Activated naive CD8-positive, alpha-beta T cell treated with anti-CD3 and anti-CD28 coated beads for 36 hours (primary cell): ENCODE data around the gene GUCY1B1. TPM values are rescaled to one million over a fixed set of nuclear protein-coding genes. Genes with fewer than 3 reads are reported as not detected.

Experiments
- DNase-seq: peaks from one replicate; pipeline ENCODE4 v3.0.0; 2021
- H3K27ac Mint-ChIP-seq: one replicate; pipeline ENCODE4 v1.8.0; 2022; ENCODE audit warnings: mild to moderate bottlenecking, moderate library complexity, mixed read lengths
- H3K27me3 Mint-ChIP-seq: one replicate; pipeline ENCODE4 v1.8.0; 2022; ENCODE audit warnings: mild to moderate bottlenecking, mixed read lengths
- H3K36me3 Mint-ChIP-seq: one replicate; pipeline ENCODE4 v1.8.0; 2021; ENCODE audit warnings: mild to moderate bottlenecking, mixed read lengths
- H3K4me1 Mint-ChIP-seq: one replicate; pipeline ENCODE4 v1.8.0; 2021; ENCODE audit warnings: mixed read lengths
- H3K4me3 Mint-ChIP-seq: one replicate; pipeline ENCODE4 v1.8.0; 2022; ENCODE audit warnings: mild to moderate bottlenecking, moderate library complexity, mixed read lengths
- H3K9me3 Mint-ChIP-seq: one replicate; pipeline ENCODE4 v1.8.0; 2022; ENCODE audit warnings: mixed read lengths
- total RNA-seq, 2 experiments: library from RNA; stranded (reverse); gene quantifications; one replicate each; pipeline ENCODE4 v1.2.3, GENCODE V29; 2021

The GUCY1B1 gene
- total RNA-seq, 2 experiments from 2014 or later = 0.20 to 0.27 TPM

GRCh38 chr4:155800685-155801343 lies 42.0 kb downstream of the GUCY1B1 start:
- Mint-ChIP-seq H3K4me3 (no peak overlapping the region), H3K27me3 (peaks cover 3% of the 10 kb centered on the region), H3K36me3 (no peaks in the 10 kb centered on the region), H3K9me3 (no peaks in the 10 kb centered on the region), H3K4me1 (peaks cover 8% of the 10 kb centered on the region), H3K27ac (no peak overlapping the region)
- no peak for DNase-seq

GRCh38 chr4:155802190-155802959 lies 43.6 kb downstream of the GUCY1B1 start:
- no peaks in the 10 kb centered on the region for H3K36me3 Mint-ChIP-seq
- no peaks in the 10 kb centered on the region for H3K27me3 Mint-ChIP-seq
- DNase-seq = no peak
- H3K27ac Mint-ChIP-seq = no peak overlapping the region
- no peak overlapping the region for H3K4me3 Mint-ChIP-seq
- H3K4me1 Mint-ChIP-seq = peaks cover 8% of the 10 kb centered on the region
- no peaks in the 10 kb centered on the region for H3K9me3 Mint-ChIP-seq

- H3K9me3 Mint-ChIP-seq = no peaks in the 10 kb centered on the region
- no peaks in the 10 kb centered on the region for H3K4me1 Mint-ChIP-seq
- H3K4me3 Mint-ChIP-seq = no peak overlapping the region
- no peaks in the 10 kb centered on the region for H3K27me3 Mint-ChIP-seq
- no peak for DNase-seq
- H3K27ac Mint-ChIP-seq = no peak overlapping the region
- no peaks in the 10 kb centered on the region for H3K36me3 Mint-ChIP-seq
Observed at GRCh38 chr4:155805016-155805415, 46.2 kb downstream of the GUCY1B1 start.

- DNase-seq = no peak
- no peaks in the 10 kb centered on the region for H3K27me3 Mint-ChIP-seq
Observed at GRCh38 chr4:155807021-155807420, 48.2 kb downstream of the GUCY1B1 start.

GRCh38 chr4:155809835-155810234 lies 51.0 kb downstream of the GUCY1B1 start:
- peak; percentile 3 for DNase-seq
- Mint-ChIP-seq H3K9me3 (no peaks in the 10 kb centered on the region), H3K27ac (no peak overlapping the region), H3K27me3 (peaks cover 5% of the 10 kb centered on the region), H3K4me3 (no peak overlapping the region), H3K4me1 (no peaks in the 10 kb centered on the region), H3K36me3 (no peaks in the 10 kb centered on the region)

More at GRCh38 chr4:155807021-155807420, 48.2 kb downstream of the GUCY1B1 start:
- Mint-ChIP-seq H3K27ac (no peak overlapping the region), H3K36me3 (no peaks in the 10 kb centered on the region), H3K4me1 (no peaks in the 10 kb centered on the region), H3K4me3 (no peak overlapping the region), H3K9me3 (no peaks in the 10 kb centered on the region)

- Mint-ChIP-seq H3K36me3 (no peaks in the 10 kb centered on the region), H3K4me3 (no peak overlapping the region), H3K27me3 (peaks cover 5% of the 10 kb centered on the region), H3K27ac (no peak overlapping the region), H3K4me1 (no peaks in the 10 kb centered on the region), H3K9me3 (no peaks in the 10 kb centered on the region)
- DNase-seq = no peak
Observed at GRCh38 chr4:155811083-155811482, 52.3 kb downstream of the GUCY1B1 start.

GRCh38 chr4:155818639-155819038 lies 59.8 kb downstream of the GUCY1B1 start:
- Mint-ChIP-seq H3K9me3 (no peaks in the 10 kb centered on the region), H3K4me3 (no peak overlapping the region), H3K4me1 (no peaks in the 10 kb centered on the region), H3K27ac (no peak overlapping the region), H3K27me3 (peaks cover 13% of the 10 kb centered on the region), H3K36me3 (no peaks in the 10 kb centered on the region)
- DNase-seq = no peak

GRCh38 chr4:155819066-155819465 lies 60.2 kb downstream of the GUCY1B1 start:
- Mint-ChIP-seq H3K9me3 (no peaks in the 10 kb centered on the region), H3K4me3 (no peak overlapping the region), H3K27me3 (peaks cover 13% of the 10 kb centered on the region), H3K27ac (no peak overlapping the region), H3K36me3 (no peaks in the 10 kb centered on the region), H3K4me1 (no peaks in the 10 kb centered on the region)
- no peak for DNase-seq

GRCh38 chr4:155820887-155821518 lies 62.2 kb downstream of the GUCY1B1 start:
- no peak overlapping the region for H3K27ac Mint-ChIP-seq
- peaks cover 23% of the 10 kb centered on the region for H3K27me3 Mint-ChIP-seq
- H3K36me3 Mint-ChIP-seq = no peaks in the 10 kb centered on the region
- H3K9me3 Mint-ChIP-seq = no peaks in the 10 kb centered on the region
- no peak for DNase-seq
- H3K4me1 Mint-ChIP-seq = no peaks in the 10 kb centered on the region
- no peak overlapping the region for H3K4me3 Mint-ChIP-seq

GRCh38 chr4:155822572-155822971 lies 63.8 kb downstream of the GUCY1B1 start:
- H3K4me1 Mint-ChIP-seq = no peaks in the 10 kb centered on the region
- no peak for DNase-seq
- H3K4me3 Mint-ChIP-seq = no peak overlapping the region
- H3K27ac Mint-ChIP-seq = no peak overlapping the region
- no peaks in the 10 kb centered on the region for H3K36me3 Mint-ChIP-seq
- H3K9me3 Mint-ChIP-seq = no peaks in the 10 kb centered on the region
- H3K27me3 Mint-ChIP-seq = peaks cover 24% of the 10 kb centered on the region

- peaks cover 26% of the 10 kb centered on the region for H3K27me3 Mint-ChIP-seq
- no peak overlapping the region for H3K27ac Mint-ChIP-seq
- H3K4me3 Mint-ChIP-seq = no peak overlapping the region
- no peaks in the 10 kb centered on the region for H3K36me3 Mint-ChIP-seq
- no peaks in the 10 kb centered on the region for H3K4me1 Mint-ChIP-seq
- DNase-seq = no peak
- H3K9me3 Mint-ChIP-seq = no peaks in the 10 kb centered on the region
Observed at GRCh38 chr4:155828628-155829027, 69.8 kb downstream of the GUCY1B1 start.

GRCh38 chr4:155832664-155833063 lies 73.8 kb downstream of the GUCY1B1 start:
- no peak for DNase-seq
- Mint-ChIP-seq H3K4me1 (no peaks in the 10 kb centered on the region), H3K4me3 (no peak overlapping the region), H3K27me3 (peaks cover 14% of the 10 kb centered on the region), H3K9me3 (no peaks in the 10 kb centered on the region), H3K27ac (no peak overlapping the region), H3K36me3 (no peaks in the 10 kb centered on the region)

GRCh38 chr4:155837203-155837796 lies 78.5 kb downstream of the GUCY1B1 start:
- H3K36me3 Mint-ChIP-seq = no peaks in the 10 kb centered on the region
- H3K9me3 Mint-ChIP-seq = no peaks in the 10 kb centered on the region
- H3K27ac Mint-ChIP-seq = no peak overlapping the region
- no peaks in the 10 kb centered on the region for H3K4me1 Mint-ChIP-seq
- peaks cover 13% of the 10 kb centered on the region for H3K27me3 Mint-ChIP-seq
- no peak for DNase-seq
- no peak overlapping the region for H3K4me3 Mint-ChIP-seq

- Mint-ChIP-seq H3K4me3 (no peak overlapping the region), H3K27me3 (peaks cover 18% of the 10 kb centered on the region), H3K36me3 (no peaks in the 10 kb centered on the region)
Observed at GRCh38 chr4:155842080-155842479, 83.3 kb downstream of the GUCY1B1 start.

GRCh38 chr4:155846929-155847328 lies 88.1 kb downstream of the GUCY1B1 start:
- no peak overlapping the region for H3K27ac Mint-ChIP-seq
- peaks cover 1% of the 10 kb centered on the region for H3K9me3 Mint-ChIP-seq
- no peak for DNase-seq
- H3K27me3 Mint-ChIP-seq = peaks cover 12% of the 10 kb centered on the region
- H3K4me3 Mint-ChIP-seq = no peak overlapping the region
- no peaks in the 10 kb centered on the region for H3K4me1 Mint-ChIP-seq
- no peaks in the 10 kb centered on the region for H3K36me3 Mint-ChIP-seq

More at GRCh38 chr4:155842080-155842479, 83.3 kb downstream of the GUCY1B1 start:
- no peak for DNase-seq
- Mint-ChIP-seq H3K27ac (no peak overlapping the region), H3K4me1 (no peaks in the 10 kb centered on the region), H3K9me3 (no peaks in the 10 kb centered on the region)
